ENCODE data around the gene RUSC2.

RUSC2 gene

GRCh38 chr9:35489313-35490154 is at the start of gene RUSC2 (continued):
- TF ChIP-seq ZNF366 (tag by site-specific recombination; conservative IDR thresholded peaks at IDR 0.05) = no peak
- peak; percentile 67; the same call in 1 of the 2 replicates for TF ChIP-seq KLF10 (tag by site-specific recombination; IDR thresholded peaks at IDR 0.05)
- peak; percentile 51 for TF ChIP-seq ZXDB (tag by site-specific recombination; IDR thresholded peaks at IDR 0.05)
- TF ChIP-seq, protein P1, sequence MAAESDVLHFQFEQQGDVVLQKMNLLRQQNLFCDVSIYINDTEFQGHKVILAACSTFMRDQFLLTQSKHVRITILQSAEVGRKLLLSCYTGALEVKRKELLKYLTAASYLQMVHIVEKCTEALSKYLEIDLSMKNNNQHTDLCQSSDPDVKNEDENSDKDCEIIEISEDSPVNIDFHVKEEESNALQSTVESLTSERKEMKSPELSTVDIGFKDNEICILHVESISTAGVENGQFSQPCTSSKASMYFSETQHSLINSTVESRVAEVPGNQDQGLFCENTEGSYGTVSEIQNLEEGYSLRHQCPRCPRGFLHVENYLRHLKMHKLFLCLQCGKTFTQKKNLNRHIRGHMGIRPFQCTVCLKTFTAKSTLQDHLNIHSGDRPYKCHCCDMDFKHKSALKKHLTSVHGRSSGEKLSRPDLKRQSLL (tag by site-specific recombination; IDR thresholded peaks at IDR 0.05) = peak; percentile 74
- TF ChIP-seq HIC1 (tag by site-specific recombination; IDR thresholded peaks at IDR 0.05) = peak; percentile 59; the same call in 1 of the 2 replicates
- no peak for TF ChIP-seq GLI2 (tag by site-specific recombination; IDR thresholded peaks at IDR 0.05; ENCODE audit: borderline replicate concordance, low read depth)
- TF ChIP-seq WT1 (tag by site-specific recombination; IDR thresholded peaks at IDR 0.05) = no peak
- no peak for TF ChIP-seq ZNF157 (tag by site-specific recombination; IDR thresholded peaks at IDR 0.05)
- no peak for TF ChIP-seq MEIS1 (CRISPR knock-in tag; IDR thresholded peaks at IDR 0.05; ENCODE audit: borderline replicate concordance)
- no peak; the same call in 1 of the 2 replicates for TF ChIP-seq KLF1 (tag by site-specific recombination; IDR thresholded peaks at IDR 0.05)

DNA sequence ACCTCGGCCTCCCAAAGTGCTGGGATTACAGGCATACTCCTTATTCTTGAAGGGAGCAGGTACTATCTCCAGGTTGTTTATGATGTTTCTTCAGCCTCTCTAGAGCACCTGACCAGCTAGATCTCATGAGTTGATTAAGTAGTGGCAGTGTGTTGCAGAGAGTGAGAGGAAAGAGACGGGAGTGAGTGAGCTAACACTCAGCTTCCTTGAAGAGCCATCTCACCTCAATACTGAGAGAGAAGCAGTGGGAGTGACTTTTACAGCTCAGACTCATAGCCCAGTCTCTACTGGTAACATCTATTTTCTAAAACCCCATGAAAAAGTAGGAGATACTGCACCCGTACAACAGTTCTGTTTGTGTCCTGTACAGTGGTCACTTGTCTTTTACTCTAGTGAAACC is 43.9 kb upstream of the RUSC2 start:
- POLR2A ChIA-PET = no interaction called here
- no peaks in the 10 kb centered on the region for H3K36me3 ChIP-seq (ENCODE audit: control insufficient read depth in 2 of 2, insufficient read depth in 1 of 2, low read length in 2 of 2)
- no peaks in the 10 kb centered on the region for H3K4me1 ChIP-seq (ENCODE audit: control insufficient read depth, insufficient read depth, low read length)
- no peaks in the 10 kb centered on the region for H3K9me3 ChIP-seq (ENCODE audit: control insufficient read depth, insufficient read depth, low read depth, low read length)
- TF ChIP-seq ZFP41 (tag by site-specific recombination; IDR thresholded peaks at IDR 0.05; ENCODE audit: borderline replicate concordance) = no peak
- no peak for TF ChIP-seq ZNF248 (tag by site-specific recombination; IDR thresholded peaks at IDR 0.05)
- no peak for TF ChIP-seq HIC1 (tag by site-specific recombination; IDR thresholded peaks at IDR 0.05)
- no peak for TF ChIP-seq ZNF791 (tag by site-specific recombination; IDR thresholded peaks at IDR 0.05)
- TF ChIP-seq ZNF211 (tag by site-specific recombination; IDR thresholded peaks at IDR 0.05; ENCODE audit: low read depth) = no peak
- no peak for TF ChIP-seq ZNF148 (tag by site-specific recombination; IDR thresholded peaks at IDR 0.05; ENCODE audit: borderline replicate concordance)
- no peak for TF ChIP-seq ZNF548 (tag by site-specific recombination; IDR thresholded peaks at IDR 0.05)
- TF ChIP-seq, protein P2, sequence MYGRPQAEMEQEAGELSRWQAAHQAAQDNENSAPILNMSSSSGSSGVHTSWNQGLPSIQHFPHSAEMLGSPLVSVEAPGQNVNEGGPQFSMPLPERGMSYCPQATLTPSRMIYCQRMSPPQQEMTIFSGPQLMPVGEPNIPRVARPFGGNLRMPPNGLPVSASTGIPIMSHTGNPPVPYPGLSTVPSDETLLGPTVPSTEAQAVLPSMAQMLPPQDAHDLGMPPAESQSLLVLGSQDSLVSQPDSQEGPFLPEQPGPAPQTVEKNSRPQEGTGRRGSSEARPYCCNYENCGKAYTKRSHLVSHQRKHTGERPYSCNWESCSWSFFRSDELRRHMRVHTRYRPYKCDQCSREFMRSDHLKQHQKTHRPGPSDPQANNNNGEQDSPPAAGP (tag by site-specific recombination; IDR thresholded peaks at IDR 0.05) = no peak
- CTCF ChIA-PET = no interaction called here
- no peak overlapping the region for H3K4me3 ChIP-seq (ENCODE audit: low read depth, low read length)
- H3K27ac ChIP-seq (ENCODE audit: extremely low read depth, low read depth, low read length) = no peak overlapping the region
